Fibroblast of lung (primary cell): Measurements from ENCODE around the gene CNTN3. TPM values are rescaled to one million over a fixed set of nuclear protein-coding genes. Genes with fewer than 3 reads are reported as not detected.
A peak's percentile ranks its signal among the peaks of the same experiment; 100 is the strongest.

Source experiments
- DNase-seq, 2 donors: peaks; one replicate each; pipeline versions ENCODE4 v3.0.0 to v3.0.0-alpha.2; 2010; ENCODE audit warnings: low read depth in 2 of 2
- H2AFZ ChIP-seq: 2 replicates; pipeline ENCODE4 v1.5.1; 2012; ENCODE audit warnings: low read length, control low read depth, inconsistent platforms
- H3K27ac ChIP-seq: 2 replicates; pipeline ENCODE4 v1.5.1; 2011; ENCODE audit warnings: low read length, control low read depth; ENCODE audit not compliant: insufficient read depth
- H3K27me3 ChIP-seq: 2 replicates; pipeline ENCODE4 v1.5.1; 2011; ENCODE audit warnings: mild to moderate bottlenecking, low read length; ENCODE audit not compliant: control insufficient read depth, insufficient read depth
- H3K36me3 ChIP-seq: 2 replicates; pipeline ENCODE4 v1.5.1; 2011; ENCODE audit warnings: low read length; ENCODE audit not compliant: control insufficient read depth, insufficient read depth
- H3K4me1 ChIP-seq: 2 replicates; pipeline ENCODE4 v1.5.1; 2011; ENCODE audit warnings: low read length; ENCODE audit not compliant: control insufficient read depth, insufficient read depth; ENCODE audit errors: extremely low read depth
- H3K4me2 ChIP-seq: 2 replicates; pipeline ENCODE4 v1.5.1; 2011; ENCODE audit warnings: low read length, control low read depth; ENCODE audit not compliant: insufficient read depth; ENCODE audit errors: extremely low read depth
- H3K4me3 ChIP-seq, 4 experiments: fragments of 200-600 bp in 1 of 4; sonication (generic) in 1 of 4; replicated peaks in 1 of 4; 2 replicates each; pipeline ENCODE4 v1.5.1; 2011 to 2016; ENCODE audit warnings: low read length in 4 of 4, low read depth in 3 of 4, mild to moderate bottlenecking in 3 of 4, control low read depth in 2 of 4, inconsistent platforms in 1 of 4, mixed read lengths in 1 of 4; ENCODE audit not compliant: insufficient read depth in 1 of 4; ENCODE audit errors: control extremely low read depth in 1 of 4
- H3K79me2 ChIP-seq: 2 replicates; pipeline ENCODE4 v1.5.1; 2012; ENCODE audit warnings: mild to moderate bottlenecking, low read length, inconsistent platforms; ENCODE audit not compliant: control insufficient read depth, insufficient read depth
- H3K9ac ChIP-seq: 2 replicates; pipeline ENCODE4 v1.5.1; 2011; ENCODE audit warnings: mild to moderate bottlenecking, low read length, control low read depth; ENCODE audit not compliant: insufficient read depth
- H3K9me3 ChIP-seq: 2 replicates; pipeline ENCODE4 v1.5.1; 2012; ENCODE audit warnings: low read depth, low read length; ENCODE audit not compliant: control insufficient read depth, insufficient read depth
- H4K20me1 ChIP-seq: 2 replicates; pipeline ENCODE4 v1.5.1; 2011; ENCODE audit warnings: low read length; ENCODE audit not compliant: control insufficient read depth, insufficient read depth; ENCODE audit errors: extremely low read depth
- CTCF ChIP-seq, 2 donors: IDR thresholded peaks in 1 of 2; conservative IDR thresholded peaks in 1 of 2; 1 replicate in 1 of 2; 2 replicates in 1 of 2; pipeline ENCODE4 v1.5.1; 2011 to 2012; ENCODE audit warnings: low read length in 2 of 2, control low read depth in 1 of 2, inconsistent platforms in 1 of 2, low read depth in 1 of 2, mild to moderate bottlenecking in 1 of 2
- EZH2 ChIP-seq: IDR thresholded peaks from 2 replicates; pipeline ENCODE4 v1.5.1; 2012; ENCODE audit warnings: low read length, control low read depth, mild to moderate bottlenecking; ENCODE audit errors: missing control alignments
- polyA plus RNA-seq, 2 donors: library from polyadenylated mRNA; depleted of rRNA in 1 of 2; stranded (reverse) in 1 of 2; unstranded in 1 of 2; fragments of >200 nt; gene quantifications; 2 replicates each; pipeline ENCODE4 v1.2.1, GENCODE V29; 2011 to 2012; ENCODE audit warnings: missing spikeins in 1 of 2
- total RNA-seq: library from RNA; depleted of rRNA; stranded (reverse); fragments of >200 nt; gene quantifications from 2 replicates; pipeline ENCODE4 v1.2.1, GENCODE V29; 2014

Gene CNTN3
- total and polyA plus RNA-seq, 2 donors (not counting 1 experiment from before 2014, with no cell fraction given), result 3.2 to 8.3 TPM

GRCh38 chr3:74591342-74591741, 23.1 kb downstream of the CNTN3 start:
- H3K27ac ChIP-seq, result no peak overlapping the region

GRCh38 chr3:74590620-74591262, 23.7 kb downstream of the CNTN3 start:
- Histone ChIP-seq H3K27me3 (no peaks in the 10 kb centered on the region), H3K36me3 (no peaks in the 10 kb centered on the region), H3K4me3 (no peak overlapping the region), H3K4me2 (no peak overlapping the region), H4K20me1 (no peaks in the 10 kb centered on the region), H3K27ac (no peak overlapping the region), H2AFZ (no peak overlapping the region), H3K9ac (no peak overlapping the region), H3K9me3 (no peaks in the 10 kb centered on the region), H3K79me2 (no peaks in the 10 kb centered on the region), H3K4me1 (no peaks in the 10 kb centered on the region)
- no peak for TF ChIP-seq EZH2
- TF ChIP-seq CTCF (conservative IDR thresholded peaks at IDR 0.05 in 1 of 2, IDR thresholded peaks at IDR 0.05 in 1 of 2; ENCODE audit: low read depth in 1 of 2, low read length in 2 of 2), result no peak
- no peak for DNase-seq

More at GRCh38 chr3:74591342-74591741, 23.1 kb downstream of the CNTN3 start:
- no peak for TF ChIP-seq CTCF (conservative IDR thresholded peaks at IDR 0.05 in 1 of 2, IDR thresholded peaks at IDR 0.05 in 1 of 2; ENCODE audit: low read depth in 1 of 2, low read length in 2 of 2)
- no peak for TF ChIP-seq EZH2
- Histone ChIP-seq H3K9me3 (no peaks in the 10 kb centered on the region), H3K36me3 (no peaks in the 10 kb centered on the region), H3K4me2 (no peak overlapping the region), H4K20me1 (no peaks in the 10 kb centered on the region), H3K4me3 (no peak overlapping the region), H3K9ac (no peak overlapping the region), H3K79me2 (no peaks in the 10 kb centered on the region), H3K4me1 (no peaks in the 10 kb centered on the region), H2AFZ (no peak overlapping the region), H3K27me3 (no peaks in the 10 kb centered on the region)
- DNase-seq, result peak in 1 of 2 donors; percentile 7

- TF ChIP-seq EZH2 (no peak), CTCF (conservative IDR thresholded peaks at IDR 0.05 in 1 of 2, IDR thresholded peaks at IDR 0.05 in 1 of 2; ENCODE audit: low read depth in 1 of 2, low read length in 2 of 2) (no peak)
- DNase-seq, result no peak
- Histone ChIP-seq H3K4me3 (no peak overlapping the region), H3K4me1 (no peaks in the 10 kb centered on the region), H3K36me3 (no peaks in the 10 kb centered on the region), H3K9ac (no peak overlapping the region), H3K27ac (no peak overlapping the region), H3K79me2 (no peaks in the 10 kb centered on the region), H3K9me3 (no peaks in the 10 kb centered on the region), H2AFZ (no peak overlapping the region), H4K20me1 (no peaks in the 10 kb centered on the region), H3K4me2 (no peak overlapping the region), H3K27me3 (no peaks in the 10 kb centered on the region)
These were observed 29.7 kb downstream of the CNTN3 start for GRCh38 chr3:74584782-74585181.
